HG03139 (cell line): ENCODE data around the gene HFE.
"Not testable (repeated sequence)": the region's sequence is repeated elsewhere in the genome, so short reads cannot be mapped to it uniquely, and the experiment has no call there.

ENCODE experiments used
- ATAC-seq: cut with Tn5 transposase; IDR thresholded peaks from one replicate; pipeline ENCODE4 v1.9.1; 2021; ENCODE audit not compliant: unreplicated experiment

HFE gene

GRCh38 chr6:26058477-26059033 is 28.7 kb upstream of the HFE start:
- ATAC-seq = not testable (repeated sequence)

DNA sequence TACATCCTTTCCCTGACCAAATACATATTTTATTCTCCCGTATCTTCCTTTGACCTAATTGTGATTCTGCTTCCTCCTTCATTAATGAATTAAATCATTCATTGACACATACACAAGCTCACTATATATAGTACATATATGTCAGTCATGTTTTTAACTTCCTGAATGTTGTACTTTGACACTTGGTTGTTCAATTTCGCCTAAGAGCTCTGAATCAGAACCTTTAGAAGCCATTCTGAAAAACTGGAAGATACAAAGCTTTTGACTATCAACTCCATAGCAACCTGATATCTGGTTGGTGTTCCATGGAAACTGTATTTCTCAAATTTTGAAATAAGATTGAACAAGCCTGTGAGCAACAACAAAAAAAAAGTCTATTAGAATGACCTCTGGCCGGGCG is 27.3 kb upstream of the HFE start:
- no peak for ATAC-seq

DNA sequence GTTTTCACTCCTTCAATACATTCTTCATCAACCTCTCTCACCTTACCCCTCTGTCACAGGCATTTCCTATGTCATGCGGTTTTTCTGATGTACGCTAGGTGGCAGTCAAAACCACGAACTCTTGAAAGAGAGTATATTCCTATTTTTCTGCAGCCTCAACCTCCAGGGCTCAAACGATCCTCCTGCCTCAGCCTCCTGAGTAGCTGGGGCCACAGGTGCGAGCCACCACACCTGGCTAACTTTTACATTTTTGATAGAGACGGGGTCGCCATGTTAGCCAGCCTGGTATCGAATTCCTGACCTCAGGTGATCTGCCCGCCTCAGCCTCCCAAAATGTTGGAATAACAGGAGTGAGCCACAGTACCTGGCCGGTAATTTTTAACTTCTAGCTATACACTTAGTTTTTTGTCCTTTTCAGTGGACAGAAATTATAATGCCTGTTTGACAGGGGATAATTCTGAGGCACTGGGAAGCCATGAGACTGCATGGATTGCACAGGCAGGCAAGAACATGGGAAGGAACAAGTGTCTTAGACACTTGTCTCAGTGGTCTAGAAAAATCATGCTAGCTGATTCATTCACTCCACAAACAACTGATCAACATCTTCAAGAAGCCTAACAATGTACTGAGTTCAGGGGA is 22.5 kb upstream of the HFE start:
- no peak for ATAC-seq

DNA sequence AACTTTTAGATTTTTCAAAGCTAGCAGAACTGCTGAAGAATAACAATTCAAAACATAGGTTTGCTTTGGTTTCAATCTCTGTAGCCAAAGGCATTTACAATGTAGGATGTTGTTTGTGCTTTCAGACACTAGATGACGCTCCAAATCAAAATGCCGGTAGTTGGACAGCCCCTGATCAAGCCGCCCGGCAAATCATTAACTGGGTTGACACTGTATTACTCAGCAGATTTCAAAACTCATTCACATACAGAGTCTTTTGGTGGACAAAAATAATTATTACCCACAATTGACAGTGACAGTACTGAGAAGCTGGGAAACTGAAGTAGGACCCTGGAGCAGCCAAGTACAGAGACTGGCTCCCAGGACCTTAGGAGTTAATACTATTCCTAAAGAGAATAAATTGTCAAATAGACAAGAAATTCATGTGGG is 21.3 kb upstream of the HFE start:
- ATAC-seq = peak; percentile 86

DNA sequence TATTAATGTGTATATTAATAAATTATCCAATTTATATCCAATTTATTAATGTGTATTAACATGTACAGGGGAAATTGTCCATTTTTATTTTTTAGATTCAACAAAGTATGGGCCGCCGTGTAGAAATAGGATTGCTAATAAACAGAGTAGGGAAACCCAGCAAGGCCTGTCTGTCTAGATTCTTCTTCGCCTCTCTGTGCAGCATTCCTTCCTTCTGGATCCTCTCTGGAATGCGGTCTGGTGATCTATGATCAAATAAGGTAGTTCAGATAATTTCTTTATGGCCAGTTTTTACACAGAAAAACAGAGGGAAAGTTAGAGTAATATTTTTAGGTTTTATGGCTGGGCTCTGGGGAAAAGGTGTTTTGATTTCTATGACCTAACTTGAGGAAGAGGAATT is 19.9 kb upstream of the HFE start:
- no peak for ATAC-seq

- ATAC-seq = no peak
These were observed 19.2 kb upstream of the HFE start for GRCh38 chr6:26068036-26068435.

- no peak for ATAC-seq
These were observed 16.1 kb upstream of the HFE start for GRCh38 chr6:26071135-26071534.

DNA sequence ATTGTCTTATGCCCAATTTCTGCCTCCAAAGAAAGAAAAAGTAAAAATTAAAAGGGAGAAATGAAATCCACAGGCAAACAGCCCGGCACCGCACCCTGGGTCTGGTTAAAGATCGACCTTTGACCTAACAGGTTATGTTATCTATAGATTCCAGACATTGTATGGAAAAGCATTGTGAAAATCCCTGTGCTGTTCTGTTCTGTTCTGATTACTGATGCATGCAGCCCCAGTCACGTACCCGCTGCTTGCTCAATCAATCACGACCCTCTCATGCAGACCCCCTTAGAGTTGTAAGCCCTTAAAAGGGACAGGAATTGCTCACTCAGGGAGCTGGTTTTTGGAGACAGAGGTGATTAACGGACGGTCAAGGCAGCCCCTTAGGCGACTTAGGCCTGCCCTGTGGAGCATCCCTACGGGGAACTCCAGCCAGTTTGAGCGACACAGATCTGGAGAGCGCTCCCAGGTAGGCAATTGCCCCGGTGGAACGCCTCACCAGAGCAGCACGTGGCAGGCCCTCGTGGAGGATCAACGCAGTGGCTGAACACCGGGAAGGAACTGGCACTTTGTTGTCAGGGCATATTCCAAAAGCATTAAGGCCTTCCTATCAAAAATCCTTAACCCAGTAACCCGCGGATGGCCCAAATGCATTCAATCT is 12.0 kb upstream of the HFE start:
- ATAC-seq = no peak

DNA sequence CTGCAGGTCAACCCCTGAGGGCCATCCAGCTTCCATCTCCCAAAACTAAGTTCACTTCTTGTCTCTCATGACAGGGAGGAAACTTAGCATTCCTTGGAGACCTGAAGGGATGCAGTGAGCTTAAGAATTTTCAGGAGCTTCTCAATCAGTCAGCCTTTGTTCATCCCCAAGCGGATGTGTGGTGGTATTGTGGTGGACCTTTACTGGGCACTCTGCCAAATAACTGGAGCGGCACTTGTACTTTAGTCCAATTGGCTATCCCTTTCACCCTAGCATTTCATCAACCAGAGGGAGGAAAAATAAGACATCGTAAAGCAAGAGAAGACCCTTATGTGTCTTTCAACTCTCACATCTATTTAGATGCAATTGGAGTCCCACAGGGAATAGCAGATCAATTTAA is 9.2 kb upstream of the HFE start:
- ATAC-seq = not testable (repeated sequence)

- not testable (repeated sequence) for ATAC-seq
These were observed 6.1 kb upstream of the HFE start for GRCh38 chr6:26081096-26081495.

- no peak for ATAC-seq
These were observed 1.0 kb upstream of the HFE start for GRCh38 chr6:26086211-26086610.

- ATAC-seq = no peak
These were observed 1.1 kb downstream of the HFE start for GRCh38 chr6:26088344-26088743.

DNA sequence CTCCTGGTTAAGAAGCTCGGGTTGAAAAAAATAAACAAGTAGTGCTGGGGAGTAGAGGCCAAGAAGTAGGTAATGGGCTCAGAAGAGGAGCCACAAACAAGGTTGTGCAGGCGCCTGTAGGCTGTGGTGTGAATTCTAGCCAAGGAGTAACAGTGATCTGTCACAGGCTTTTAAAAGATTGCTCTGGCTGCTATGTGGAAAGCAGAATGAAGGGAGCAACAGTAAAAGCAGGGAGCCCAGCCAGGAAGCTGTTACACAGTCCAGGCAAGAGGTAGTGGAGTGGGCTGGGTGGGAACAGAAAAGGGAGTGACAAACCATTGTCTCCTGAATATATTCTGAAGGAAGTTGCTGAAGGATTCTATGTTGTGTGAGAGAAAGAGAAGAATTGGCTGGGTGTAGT is 2.0 kb downstream of the HFE start:
- no peak for ATAC-seq

- ATAC-seq = no peak
These were observed 5.2 kb downstream of the HFE start for GRCh38 chr6:26092443-26092842.

- ATAC-seq = no peak
These were observed 6.8 kb downstream of the HFE start for GRCh38 chr6:26094036-26094435.

DNA sequence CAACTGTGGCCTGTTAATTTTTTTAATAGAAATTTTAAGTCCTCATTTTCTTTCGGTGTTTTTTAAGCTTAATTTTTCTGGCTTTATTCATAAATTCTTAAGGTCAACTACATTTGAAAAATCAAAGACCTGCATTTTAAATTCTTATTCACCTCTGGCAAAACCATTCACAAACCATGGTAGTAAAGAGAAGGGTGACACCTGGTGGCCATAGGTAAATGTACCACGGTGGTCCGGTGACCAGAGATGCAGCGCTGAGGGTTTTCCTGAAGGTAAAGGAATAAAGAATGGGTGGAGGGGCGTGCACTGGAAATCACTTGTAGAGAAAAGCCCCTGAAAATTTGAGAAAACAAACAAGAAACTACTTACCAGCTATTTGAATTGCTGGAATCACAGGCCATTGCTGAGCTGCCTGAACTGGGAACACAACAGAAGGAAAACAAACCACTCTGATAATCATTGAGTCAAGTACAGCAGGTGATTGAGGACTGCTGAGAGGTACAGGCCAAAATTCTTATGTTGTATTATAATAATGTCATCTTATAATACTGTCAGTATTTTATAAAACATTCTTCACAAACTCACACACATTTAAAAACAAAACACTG is 10.1 kb downstream of the HFE start:
- no peak for ATAC-seq

GRCh38 chr6:26103141-26103769 is 16.0 kb downstream of the HFE start:
- peak; percentile 73 for ATAC-seq

- peak; percentile 80 for ATAC-seq
These were observed 16.7 kb downstream of the HFE start for GRCh38 chr6:26103770-26104456.

DNA sequence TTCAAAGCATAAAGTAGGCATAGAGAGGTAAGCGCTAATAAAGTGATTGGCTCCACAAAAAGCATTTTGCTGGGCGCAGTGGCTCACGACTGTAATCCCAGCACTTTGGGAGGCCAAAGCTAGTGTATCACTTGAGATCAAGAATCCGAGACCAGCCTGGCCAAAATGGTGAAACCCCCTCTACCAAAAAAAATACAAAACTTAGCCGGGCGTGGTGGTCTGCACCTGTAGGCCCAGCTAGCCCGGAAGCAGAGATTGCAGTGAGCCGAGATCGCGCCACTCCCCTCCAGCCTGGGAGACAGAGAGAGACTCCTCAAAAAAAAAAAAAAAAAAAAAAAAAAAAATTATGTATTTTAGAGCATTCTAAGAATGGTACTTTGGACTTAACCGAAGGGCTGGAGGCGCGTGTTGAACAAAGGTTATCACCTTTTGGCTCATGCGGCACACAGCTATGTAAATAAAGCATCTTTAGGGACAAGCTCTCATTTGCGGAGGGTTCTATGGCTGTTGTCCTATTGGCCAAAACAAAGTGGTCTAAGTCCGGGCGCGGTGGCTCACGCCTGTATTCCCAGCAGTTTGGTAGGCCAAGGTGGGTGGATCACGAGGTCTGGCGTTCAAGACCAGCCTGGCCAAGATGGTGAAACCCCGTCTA is 17.4 kb downstream of the HFE start:
- ATAC-seq = no peak

DNA sequence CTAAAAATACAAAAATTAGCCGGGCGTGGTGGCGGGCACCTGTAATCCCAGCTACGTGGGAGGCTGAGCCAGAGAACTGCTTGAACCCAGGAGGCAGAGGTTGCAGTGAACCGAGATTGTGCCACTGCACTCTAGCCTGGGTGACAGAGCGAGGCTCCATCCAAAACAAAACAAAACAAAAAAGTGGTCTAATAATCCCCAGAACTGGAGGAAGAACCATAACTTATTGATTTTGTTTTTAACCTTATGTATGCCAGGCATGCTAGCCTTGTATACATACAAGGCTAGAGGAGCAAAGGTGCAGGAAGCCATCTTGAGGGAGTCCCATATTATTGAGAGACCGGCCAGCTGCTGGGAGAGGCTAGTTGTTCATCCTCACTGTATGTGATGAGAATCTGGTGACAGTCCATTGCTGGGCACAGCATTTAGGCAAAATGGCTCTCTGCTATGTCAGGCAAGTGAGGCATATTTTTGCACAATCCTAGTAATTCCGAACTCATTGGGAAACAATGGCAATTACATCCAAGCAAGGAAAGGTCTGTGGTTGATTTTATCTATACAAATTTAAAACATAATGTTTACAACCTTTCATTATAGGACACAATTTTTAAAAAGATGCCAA is 18.0 kb downstream of the HFE start:
- no peak for ATAC-seq
